Ovary (tissue), 9 donors: Measurements from ENCODE around the gene TCTN1. TPM values are rescaled to one million over a fixed set of nuclear protein-coding genes. Genes with fewer than 3 reads are reported as not detected.
A peak's percentile ranks its signal among the peaks of the same experiment; 100 is the strongest.

Source experiments
- DNase-seq, 5 donors: peaks; one replicate each; pipeline ENCODE4 v3.0.0-alpha.2; 2019 to 2020
- H3K27ac ChIP-seq, 2 donors: fragments of 200-600 bp; one replicate each; pipeline versions ENCODE4 v1.5.1 to v1.8.0; 2019 to 2022
- H3K27me3 ChIP-seq: fragments of 200-600 bp; one replicate; pipeline ENCODE4 v1.8.0; 2022
- H3K36me3 ChIP-seq: fragments of 200-600 bp; sonication (generic); one replicate; pipeline ENCODE4 v1.5.1; 2019
- H3K4me1 ChIP-seq: one replicate; pipeline ENCODE4 v1.8.1; 2013; ENCODE audit warnings: mild to moderate bottlenecking, moderate library complexity; ENCODE audit not compliant: insufficient read depth
- H3K4me3 ChIP-seq: fragments of 200-600 bp; sonication (generic); one replicate; pipeline ENCODE4 v1.5.1; 2017
- H3K9me3 ChIP-seq, 2 donors: fragments of 200-600 bp in 1 of 2; sonication (generic) in 1 of 2; one replicate each; pipeline versions ENCODE4 v1.5.1 to v1.8.1; 2013 to 2019; ENCODE audit warnings: mild to moderate bottlenecking in 1 of 2, moderate library complexity in 1 of 2
- CTCF ChIP-seq, 3 donors: fragments of 450-650 bp in 2 of 3; fragments of 200-600 bp in 1 of 3; IDR thresholded peaks; one replicate each; pipeline versions ENCODE4 v1.5.1 to v1.8.0; 2016 to 2022; ENCODE audit warnings: antibody characterized with exemption in 3 of 3, mild to moderate bottlenecking in 1 of 3
- EP300 ChIP-seq: sonication (generic); formaldehyde crosslinking; IDR thresholded peaks from one replicate; pipeline ENCODE4 v1.6.1; 2017; ENCODE audit warnings: antibody characterized with exemption
- POLR2A ChIP-seq: fragments of 450-650 bp; IDR thresholded peaks from one replicate; pipeline ENCODE4 v1.6.1; 2017; ENCODE audit warnings: antibody characterized with exemption, mild to moderate bottlenecking, moderate library complexity
- WGBS, 3 donors: extraction: QIAGEN DNeasy Blood & Tissue Kit in 1 of 3; methylation state at CpG; one replicate each; pipeline versions ENCODE4 v1.1.5 to v1.1.7; 2013 to 2017; 5-methylcytosine and 5-hydroxymethylcytosine counted together
- intact Hi-C, 4 donors: fragments of 100-400 bp; cut with DNase I; formaldehyde crosslinking; loops; one replicate each; pipeline versions ENCODE4 v1.11.0 to v1.15.1; 2022 to 2023
- polyA plus RNA-seq, 2 donors: library from polyadenylated mRNA; stranded (reverse); fragments of 200-250 nt in 1 of 2; fragments of 350-450 nt in 1 of 2; fragmentation: Illumina TruSeq in 1 of 2; extraction: RNeasy Lipid Tissue Mini Kit (QIAGEN cat#74804) in 1 of 2; gene quantifications; one replicate each; pipeline ENCODE4 v1.2.3, GENCODE V29; 2013 to 2014
- total RNA-seq, 7 donors: library from RNA; depleted of rRNA in 2 of 7; stranded (reverse); fragments of >200 nt in 2 of 7; fragmentation: NEBNext Ultra II Directional in 3 of 7; extraction: Animal tissue kit (Norgen Biotek cat#: 25700) in 3 of 7; gene quantifications; one replicate each; pipeline versions ENCODE4 v1.1.0 to v1.2.4, GENCODE V29; 2016 to 2023
- donor health status: DM: no; HTN: no; CAD: no; lungs with moderate emphysema.
- donor health status: DM: no; HTN: no; CAD: no.
- donor health status: Bipolar disorder and iron deficiency.
- donor health status: DM: yes; HTN: yes; CAD: no.
- donor health status: DM: no; HTN: no; CAD: no.
- donor health status: DM: yes; HTN: yes; CAD: no.

The TCTN1 gene
- total and polyA plus RNA-seq, 9 donors, result 32.7 to 122 (median 47.9) TPM

GRCh38 chr12:110575326-110575725 lies 38.6 kb upstream of the TCTN1 start:
- Histone ChIP-seq H3K27me3 (no peaks in the 10 kb centered on the region), H3K27ac (no peak overlapping the region), H3K36me3 (no peaks in the 10 kb centered on the region), H3K4me1 (peaks cover 8% of the 10 kb centered on the region), H3K4me3 (no peak overlapping the region), H3K9me3 (no peaks in the 10 kb centered on the region)
- intact Hi-C loops, result no loop called here
- no peak for DNase-seq
- WGBS, 3 donors, result 8 to 16% (median 13%) methylated on average over 1 of the region's 1 CpG
- no peak for TF ChIP-seq EP300

GRCh38 chr12:110576504-110576903 lies 37.4 kb upstream of the TCTN1 start:
- H3K9me3 ChIP-seq, result no peaks in the 10 kb centered on the region
- 93 to 97% (median 96%) methylated on average over 2 of the region's 2 CpGs for WGBS, 3 donors

GRCh38 chr12:110577864-110578693 lies 35.9 kb upstream of the TCTN1 start:
- peaks cover 19% of the 10 kb centered on the region for H3K4me1 ChIP-seq
- TF ChIP-seq CTCF (IDR thresholded peaks at IDR 0.05) (no peak), EP300 (no peak), POLR2A (no peak)
- peak overlapping the region; percentile 4 for H3K4me3 ChIP-seq
- H3K36me3 ChIP-seq, result no peaks in the 10 kb centered on the region
- H3K9me3 ChIP-seq, result no peaks in the 10 kb centered on the region
- no peak for DNase-seq
- H3K27ac ChIP-seq, result peak overlapping the region in 1 of 2 donors; percentile 11
- 43 to 45% (median 43%) methylated on average over 8 of the region's 8 CpGs for WGBS, 3 donors
- H3K27me3 ChIP-seq, result no peaks in the 10 kb centered on the region
- intact Hi-C loops, result no loop called here

More at GRCh38 chr12:110576504-110576903, 37.4 kb upstream of the TCTN1 start:
- H3K4me1 ChIP-seq, result peaks cover 16% of the 10 kb centered on the region
- H3K4me3 ChIP-seq, result no peak overlapping the region
- TF ChIP-seq POLR2A, result no peak
- no peak for TF ChIP-seq EP300
- no peak for TF ChIP-seq CTCF (IDR thresholded peaks at IDR 0.05)
- intact Hi-C loops, result no loop called here
- H3K27ac ChIP-seq, result no peak overlapping the region
- no peak for DNase-seq
- no peaks in the 10 kb centered on the region for H3K36me3 ChIP-seq
- no peaks in the 10 kb centered on the region for H3K27me3 ChIP-seq

- Histone ChIP-seq H3K4me3 (no peak overlapping the region), H3K27me3 (no peaks in the 10 kb centered on the region), H3K36me3 (no peaks in the 10 kb centered on the region), H3K9me3 (no peaks in the 10 kb centered on the region), H3K4me1 (peaks cover 19% of the 10 kb centered on the region), H3K27ac (no peak overlapping the region)
- DNase-seq, result no peak
- TF ChIP-seq CTCF (IDR thresholded peaks at IDR 0.05), result no peak
- intact Hi-C loops, result no loop called here
- WGBS, 3 donors, result 91 to 93% (median 93%) methylated on average over 13 of the region's 13 CpGs
Observed at GRCh38 chr12:110578694-110579534, 35.0 kb upstream of the TCTN1 start.
